HCT116 (cell line): Measurements from ENCODE around the gene KIAA1328. TPM values are rescaled to one million over a fixed set of nuclear protein-coding genes. Genes with fewer than 3 reads are reported as not detected.

Source experiments
- ATAC-seq: fragments of 200-7000 bp; cut with Tn5 transposase; 2 replicates; pipeline ENCODE4 v1.9.1; 2020; ENCODE audit warnings: mild to moderate bottlenecking, moderate library complexity
- BruUV-seq: library from RNA; stranded (reverse); fragments of 400-500 nt; replicated peaks from 2 replicates; lab custom pipeline; 2021; lab: Mats Ljungman, UMichigan
- CTCF ChIA-PET: fragments of 300-600 bp; sonication (Branson Sonifier 250); formaldehyde crosslinking; loops from one replicate; lab custom pipeline; 2021; ENCODE audit warnings: antibody characterized with exemption; lab: Charles Lee
- POLR2A ChIA-PET: fragments of 300-600, 350-600 bp; sonication (Branson Sonifier 250); formaldehyde crosslinking; loops from one replicate; lab custom pipeline; 2021; ENCODE audit warnings: antibody characterized with exemption; lab: Charles Lee
- RAD21 ChIA-PET, 2 experiments: fragments of 300-600 bp; sonication (Branson Sonifier 250); formaldehyde crosslinking; loops; one replicate each; lab custom pipeline; 2023; ENCODE audit warnings: low total read pairs in 2 of 2; ENCODE audit not compliant: uncharacterized antibody in 2 of 2, unreplicated experiment in 2 of 2, low non-redundant PET in 1 of 2; lab: Charles Lee
- DNase-seq: peaks from one replicate; pipeline ENCODE4 v3.0.0-alpha.2; 2010; ENCODE audit warnings: low read depth, low spot score
- H2AFZ ChIP-seq: fragments of 200-600 bp; shearing (Covaris generic), sonication (generic); 2 replicates; pipeline ENCODE4 v1.6.1; 2017; ENCODE audit warnings: low read depth, mixed run types, mixed read lengths, antibody characterized with exemption, low read length; ENCODE audit not compliant: poor library complexity, severe bottlenecking
- H3K27ac ChIP-seq: 2 replicates; pipeline ENCODE4 v1.5.1; 2012; ENCODE audit warnings: low read depth, low read length
- H3K27me3 ChIP-seq: fragments of 200-600 bp; sonication (generic); 2 replicates; pipeline ENCODE4 v1.6.1; 2016; ENCODE audit warnings: mixed run types, low read length, mixed read lengths; ENCODE audit not compliant: insufficient read depth
- H3K36me3 ChIP-seq, 2 experiments: fragments of 200-500 bp in 1 of 2; fragments of 200-600 bp in 1 of 2; sonication (Bioruptor generic) in 1 of 2; sonication (generic) in 1 of 2; 2 replicates each; pipeline versions ENCODE4 v1.5.1 to v1.6.1; 2014 to 2016; ENCODE audit warnings: low read length in 2 of 2, inconsistent platforms in 1 of 2, mixed read lengths in 1 of 2, mixed run types in 1 of 2; ENCODE audit not compliant: insufficient read depth in 2 of 2, control insufficient read depth in 1 of 2
- H3K4me1 ChIP-seq, 2 experiments: fragments of 200-600 bp in 1 of 2; sonication (generic) in 1 of 2; 2 replicates each; pipeline versions ENCODE4 v1.5.1 to v1.6.1; 2012 to 2017; ENCODE audit warnings: low read length in 2 of 2, inconsistent platforms in 1 of 2, mild to moderate bottlenecking in 1 of 2, mixed read lengths in 1 of 2, mixed run types in 1 of 2, moderate library complexity in 1 of 2; ENCODE audit not compliant: insufficient read depth in 2 of 2, control insufficient read depth in 1 of 2
- H3K4me2 ChIP-seq: fragments of 200-600 bp; sonication (generic); 2 replicates; pipeline ENCODE4 v1.6.1; 2017; ENCODE audit warnings: mixed run types, low read length, mixed read lengths
- H3K4me3 ChIP-seq, 2 experiments: fragments of 200-600 bp in 1 of 2; sonication (generic) in 1 of 2; replicated peaks in 1 of 2; 2 replicates each; pipeline ENCODE4 v1.5.1; 2011 to 2016; ENCODE audit warnings: low read length in 2 of 2, control low read depth in 1 of 2, low read depth in 1 of 2, mild to moderate bottlenecking in 1 of 2, mixed read lengths in 1 of 2, mixed run types in 1 of 2
- H3K79me2 ChIP-seq: fragments of 200-600 bp; sonication (generic); 2 replicates; pipeline ENCODE4 v1.6.1; 2017; ENCODE audit warnings: mild to moderate bottlenecking, mixed run types, low read length, moderate library complexity, mixed read lengths; ENCODE audit not compliant: insufficient read depth
- H3K9ac ChIP-seq: fragments of 200-600 bp; sonication (generic); 2 replicates; pipeline ENCODE4 v1.6.1; 2016; ENCODE audit warnings: low read length, mixed read lengths
- H3K9me2 ChIP-seq: fragments of 200-600 bp; sonication (generic), shearing (Covaris generic); 2 replicates; pipeline ENCODE4 v1.6.1; 2017; ENCODE audit warnings: mixed run types, mild to moderate bottlenecking, moderate library complexity; ENCODE audit not compliant: insufficient read depth
- H3K9me3 ChIP-seq, 2 experiments: fragments of 200-500 bp in 1 of 2; fragments of 200-600 bp in 1 of 2; sonication (Bioruptor generic) in 1 of 2; sonication (generic) in 1 of 2; 2 replicates each; pipeline ENCODE4 v1.6.1; 2014 to 2017; ENCODE audit warnings: low read length in 2 of 2, mixed read lengths in 2 of 2, inconsistent platforms in 1 of 2, low read depth in 1 of 2, mild to moderate bottlenecking in 1 of 2, mixed run types in 1 of 2, moderate library complexity in 1 of 2; ENCODE audit not compliant: control insufficient read depth in 1 of 2, insufficient read depth in 1 of 2
- H4K20me1 ChIP-seq: fragments of 200-600 bp; sonication (generic), shearing (Covaris generic); 2 replicates; pipeline ENCODE4 v1.6.1; 2017; ENCODE audit warnings: mixed run types, mild to moderate bottlenecking, moderate library complexity; ENCODE audit not compliant: insufficient read depth
- CEBPB ChIP-seq: IDR thresholded peaks from 2 replicates; pipeline ENCODE4 v1.6.1; 2012; ENCODE audit warnings: low read depth
- EZH2phosphoT487 ChIP-seq: fragments of 200-600 bp; IDR thresholded peaks from 2 replicates; pipeline ENCODE4 v1.6.1; 2018; ENCODE audit warnings: antibody characterized with exemption, borderline replicate concordance
- SP1 ChIP-seq: IDR thresholded peaks from 2 replicates; pipeline ENCODE4 v1.6.1; 2012; ENCODE audit warnings: low read depth
- SRF ChIP-seq: IDR thresholded peaks from 2 replicates; pipeline ENCODE4 v1.6.1; 2012; ENCODE audit warnings: low read depth
- TCF7L2 ChIP-seq: IDR thresholded peaks from 2 replicates; pipeline ENCODE4 v1.7.0; 2011; ENCODE audit warnings: borderline replicate concordance, inconsistent platforms; ENCODE audit not compliant: insufficient read depth, insufficient read length; ENCODE audit errors: extremely low read depth
- ZBTB33 ChIP-seq: IDR thresholded peaks from 2 replicates; pipeline ENCODE4 v1.6.1; 2011; ENCODE audit warnings: mild to moderate bottlenecking, low read length, moderate library complexity; ENCODE audit not compliant: insufficient replicate concordance; ENCODE audit errors: extremely low read depth
- intact Hi-C: fragments of 100-400 bp; cut with micrococcal nuclease; formaldehyde crosslinking; loops from 2 replicates; pipeline ENCODE4 v1.10.0; 2022
- total RNA-seq: library from RNA; stranded (reverse); gene quantifications from one replicate; pipeline ENCODE4 v1.2.1, GENCODE V29; 2021; ENCODE audit not compliant: unreplicated experiment

Gene KIAA1328
- total RNA-seq, 1 experiment from 2014 or later = 5.2 TPM

GRCh38 chr18:36811955-36812354 lies 17.0 kb upstream of the KIAA1328 start (continued):
- no peak for TF ChIP-seq ZBTB33
- no peak for TF ChIP-seq SRF
- no peak for TF ChIP-seq TCF7L2
- no peak for TF ChIP-seq CEBPB
- no peak for TF ChIP-seq SP1

GRCh38 chr18:36812678-36813077 lies 16.2 kb upstream of the KIAA1328 start:
- no peak for TF ChIP-seq EZH2phosphoT487
- Histone ChIP-seq H3K4me2 (no peak overlapping the region), H3K4me1 (no peaks in the 10 kb centered on the region), H3K27ac (no peak overlapping the region), H3K36me3 (peaks cover 5 to 6% of the 10 kb centered on the region in 2 experiments; a peak in 2 of 4 replicates), H3K79me2 (no peaks in the 10 kb centered on the region; the same call in 1 of the 2 replicates), H3K27me3 (no peaks in the 10 kb centered on the region), H3K4me3 (no peak overlapping the region), H3K9me2 (no peaks in the 10 kb centered on the region), H3K9ac (no peak overlapping the region), H2AFZ (no peak overlapping the region), H4K20me1 (no peaks in the 10 kb centered on the region), H3K9me3 (no peaks in the 10 kb centered on the region)
- no peak for ATAC-seq
- no peak for DNase-seq
- ChIA-PET RAD21 (no interaction called here), CTCF (no interaction called here), POLR2A (no interaction called here)
- BruUV-seq = no TSS peak
- intact Hi-C loops = no loop called here
